Neural progenitor cell (in vitro differentiated cells): ENCODE data around the gene MUC22. TPM values are rescaled to one million over a fixed set of nuclear protein-coding genes. Genes with fewer than 3 reads are reported as not detected.

Experiments
- DNase-seq: peaks from one replicate; pipeline ENCODE4 v3.0.0-alpha.2; 2016; ENCODE audit warnings: low spot score
- H2AFZ ChIP-seq: fragments of 200-600 bp; sonication (generic); replicated peaks from 2 replicates; pipeline ENCODE4 v1.6.1; 2016; ENCODE audit warnings: antibody characterized with exemption
- H3F3A ChIP-seq: fragments of 200-600 bp; sonication (generic); 2 replicates; pipeline ENCODE4 v1.6.1; 2016; ENCODE audit warnings: antibody characterized with exemption, low read depth
- H3K27ac ChIP-seq: fragments of 200-600 bp; sonication (generic); 2 replicates; pipeline ENCODE4 v1.5.1; 2016; ENCODE audit warnings: mild to moderate bottlenecking
- H3K27me3 ChIP-seq: fragments of 200-600 bp; sonication (generic); 2 replicates; pipeline ENCODE4 v1.6.1; 2016; ENCODE audit warnings: mild to moderate bottlenecking, moderate library complexity
- H3K36me3 ChIP-seq: fragments of 200-600 bp; sonication (generic); 2 replicates; pipeline ENCODE4 v1.5.1; 2016
- H3K4me1 ChIP-seq: fragments of 200-600 bp; sonication (generic); 2 replicates; pipeline ENCODE4 v1.6.1; 2016; ENCODE audit warnings: mixed run types
- H3K4me2 ChIP-seq: fragments of 200-600 bp; sonication (generic); 2 replicates; pipeline ENCODE4 v1.6.1; 2016
- H3K4me3 ChIP-seq: fragments of 200-600 bp; sonication (generic); 2 replicates; pipeline ENCODE4 v1.5.1; 2016
- H3K79me2 ChIP-seq: fragments of 200-600 bp; sonication (generic); 2 replicates; pipeline ENCODE4 v1.6.1; 2016; ENCODE audit warnings: low read depth
- H3K9ac ChIP-seq: fragments of 200-600 bp; sonication (generic); 2 replicates; pipeline ENCODE4 v1.6.1; 2016
- H3K9me3 ChIP-seq: fragments of 200-600 bp; sonication (generic); 2 replicates; pipeline ENCODE4 v1.5.1; 2016; ENCODE audit warnings: low read depth
- H4K20me1 ChIP-seq: fragments of 200-600 bp; sonication (generic); 2 replicates; pipeline ENCODE4 v1.6.1; 2016; ENCODE audit warnings: low read depth
- H3K27ac Mint-ChIP-seq: 3 replicates; pipeline ENCODE4 v1.8.0; 2021; ENCODE audit warnings: mixed read lengths
- H3K27me3 Mint-ChIP-seq: 2 replicates; pipeline ENCODE4 v1.8.0; 2022; ENCODE audit warnings: low read depth, mild to moderate bottlenecking, inconsistent platforms, moderate library complexity, mixed read lengths; ENCODE audit not compliant: insufficient read depth
- H3K36me3 Mint-ChIP-seq: 3 replicates; pipeline ENCODE4 v1.8.0; 2021; ENCODE audit warnings: mixed read lengths
- H3K4me1 Mint-ChIP-seq: 3 replicates; pipeline ENCODE4 v1.8.0; 2021; ENCODE audit warnings: mixed read lengths
- H3K4me3 Mint-ChIP-seq: 3 replicates; pipeline ENCODE4 v1.8.0; 2021; ENCODE audit warnings: mild to moderate bottlenecking, moderate library complexity, mixed read lengths
- H3K9me3 Mint-ChIP-seq: 3 replicates; pipeline ENCODE4 v1.8.0; 2020; ENCODE audit warnings: mixed read lengths
- CTCF ChIP-seq: fragments of 200-600 bp; sonication (generic); IDR thresholded peaks from 2 replicates; pipeline ENCODE4 v1.5.1; 2017; ENCODE audit warnings: antibody characterized with exemption, mild to moderate bottlenecking
- EZH2 ChIP-seq: fragments of 200-600 bp; sonication (generic); IDR thresholded peaks from 2 replicates; pipeline ENCODE4 v1.6.1; 2017; ENCODE audit warnings: antibody characterized with exemption, mild to moderate bottlenecking, moderate library complexity
- EZH2phosphoT487 ChIP-seq: fragments of 200-600 bp; sonication (generic); IDR thresholded peaks from 2 replicates; pipeline ENCODE4 v1.6.1; 2017; ENCODE audit warnings: antibody characterized with exemption
- total RNA-seq: library from RNA; depleted of rRNA; stranded (reverse); fragments of >200 nt; gene quantifications from 2 replicates; pipeline ENCODE4 v1.2.3, GENCODE V29; 2015; ENCODE audit warnings: low replicate concordance

MUC22 gene
- total RNA-seq, 1 donor from 2014 or later: not detected

DNA sequence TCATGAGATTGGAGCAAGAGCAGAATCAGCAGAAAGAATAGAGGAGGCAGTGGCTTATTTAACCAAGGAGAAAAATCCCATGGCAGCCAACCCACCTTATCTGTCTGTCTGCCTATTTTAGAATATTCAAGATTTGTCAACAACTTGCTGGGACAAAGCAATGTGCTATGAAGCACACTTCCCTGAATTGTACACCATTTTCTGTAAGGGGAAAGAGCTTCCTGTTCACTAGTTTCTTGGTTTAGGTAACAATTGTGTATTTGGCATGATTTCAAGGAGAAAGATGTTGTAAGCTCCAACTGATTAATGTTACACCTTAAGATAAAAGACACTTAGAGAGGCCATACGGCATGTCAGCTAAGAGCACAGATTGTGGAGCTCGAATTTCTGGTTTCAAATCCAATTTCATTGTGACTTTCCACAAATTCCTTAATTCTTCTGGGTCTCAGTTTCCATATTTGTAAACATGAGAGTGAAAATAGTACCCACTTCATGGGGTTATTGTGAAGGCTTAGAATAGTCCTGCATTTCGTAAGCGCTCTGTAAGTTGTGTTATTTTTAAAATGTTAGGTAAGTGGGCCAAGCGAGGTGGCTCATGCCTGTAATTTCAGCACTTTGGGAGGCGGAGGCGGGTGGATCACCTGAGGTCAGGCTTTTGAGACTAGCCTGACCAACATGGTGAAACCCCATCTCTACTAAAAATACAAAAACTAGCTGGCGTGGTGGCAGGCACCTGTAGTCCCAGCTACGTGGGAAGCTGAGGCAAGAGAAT lies 4.8 kb upstream of the MUC22 start:
- Mint-ChIP-seq H3K4me3 (no peak overlapping the region), H3K27ac (no peak overlapping the region), H3K36me3 (no peaks in the 10 kb centered on the region), H3K9me3 (peaks cover 4% of the 10 kb centered on the region), H3K4me1 (no peaks in the 10 kb centered on the region), H3K27me3 (no peaks in the 10 kb centered on the region)
- H3K4me2 ChIP-seq: no peak overlapping the region
- H3K9me3 ChIP-seq: no peaks in the 10 kb centered on the region
- no peak overlapping the region for H3K9ac ChIP-seq
- H3K79me2 ChIP-seq: no peaks in the 10 kb centered on the region
- no peak overlapping the region for H3K4me3 ChIP-seq
- no peaks in the 10 kb centered on the region for H3K36me3 ChIP-seq
- no peak overlapping the region for H2AFZ ChIP-seq
- no peaks in the 10 kb centered on the region for H3K27me3 ChIP-seq
- H4K20me1 ChIP-seq: no peaks in the 10 kb centered on the region
- no peak for DNase-seq
- TF ChIP-seq EZH2 (no peak), EZH2phosphoT487 (no peak), CTCF (no peak)
- H3K27ac ChIP-seq: no peak overlapping the region
- no peaks in the 10 kb centered on the region for H3F3A ChIP-seq
- no peaks in the 10 kb centered on the region for H3K4me1 ChIP-seq

- no peak overlapping the region for H3K4me3 Mint-ChIP-seq
- no peaks in the 10 kb centered on the region for H3K27me3 Mint-ChIP-seq
Observed at GRCh38 chr6:31007694-31008093, 2.6 kb upstream of the MUC22 start.

GRCh38 chr6:31008165-31008564 lies 2.1 kb upstream of the MUC22 start:
- no peaks in the 10 kb centered on the region for H3K36me3 Mint-ChIP-seq
- Histone ChIP-seq H4K20me1 (no peaks in the 10 kb centered on the region), H3K9me3 (no peaks in the 10 kb centered on the region), H3K79me2 (no peaks in the 10 kb centered on the region), H3K36me3 (no peaks in the 10 kb centered on the region), H3K9ac (no peak overlapping the region), H2AFZ (no peak overlapping the region), H3K27me3 (no peaks in the 10 kb centered on the region), H3F3A (no peaks in the 10 kb centered on the region), H3K27ac (no peak overlapping the region), H3K4me1 (no peaks in the 10 kb centered on the region), H3K4me2 (no peak overlapping the region), H3K4me3 (no peak overlapping the region)
- no peak for TF ChIP-seq EZH2
- TF ChIP-seq EZH2phosphoT487: no peak
- TF ChIP-seq CTCF: peak; percentile 13
- no peaks in the 10 kb centered on the region for H3K4me1 Mint-ChIP-seq
- peaks cover 4% of the 10 kb centered on the region for H3K9me3 Mint-ChIP-seq
- H3K4me3 Mint-ChIP-seq: no peak overlapping the region
- no peak for DNase-seq
- H3K27ac Mint-ChIP-seq: no peak overlapping the region
- peaks cover 1% of the 10 kb centered on the region for H3K27me3 Mint-ChIP-seq

More at GRCh38 chr6:31007694-31008093, 2.6 kb upstream of the MUC22 start:
- Histone ChIP-seq H4K20me1 (no peaks in the 10 kb centered on the region), H2AFZ (no peak overlapping the region), H3K9me3 (no peaks in the 10 kb centered on the region), H3K27ac (no peak overlapping the region), H3K4me3 (no peak overlapping the region), H3K4me2 (no peak overlapping the region), H3K4me1 (no peaks in the 10 kb centered on the region), H3K79me2 (no peaks in the 10 kb centered on the region), H3K27me3 (no peaks in the 10 kb centered on the region), H3K36me3 (no peaks in the 10 kb centered on the region), H3F3A (no peaks in the 10 kb centered on the region), H3K9ac (no peak overlapping the region)
- Mint-ChIP-seq H3K4me1 (no peaks in the 10 kb centered on the region), H3K9me3 (peaks cover 3% of the 10 kb centered on the region), H3K36me3 (no peaks in the 10 kb centered on the region), H3K27ac (no peak overlapping the region)
- DNase-seq: no peak
- TF ChIP-seq CTCF: no peak
- TF ChIP-seq EZH2phosphoT487: no peak
- TF ChIP-seq EZH2: no peak
